ENCODE results near the gene CHL1.

GRCh38 chr3:212432-212831 lies 15.9 kb downstream of the CHL1 start:
- TF ChIP-seq CTCF (IDR thresholded peaks at IDR 0.05; ENCODE audit: low read length) (no peak), EZH2 (optimal IDR thresholded peaks at IDR 0.05; ENCODE audit: low read depth, low read length) (no peak)

Data from MM.1S (cell line).